SK-N-SH (cell line): ENCODE results near the gene PXK. TPM values are rescaled to one million over a fixed set of nuclear protein-coding genes. Genes with fewer than 3 reads are reported as not detected.

Source experiments
- CTCF ChIA-PET: fragments of 300-600, 350-600 bp; formaldehyde crosslinking; extraction: SDS; loops from one replicate; lab custom pipeline; 2021; lab: Yijun Ruan, JAX
- POLR2A ChIA-PET: fragments of 350-600 bp; sonication (Branson Sonifier 250); formaldehyde crosslinking; extraction: SDS; loops from one replicate; lab custom pipeline; 2020; ENCODE audit warnings: antibody characterized with exemption, inconsistent platforms; lab: Yijun Ruan, JAX
- DNase-seq: peaks from one replicate; pipeline ENCODE4 v3.0.0; 2012
- H2AFZ ChIP-seq: fragments of 200-600 bp; sonication (generic); 2 replicates; pipeline ENCODE4 v1.8.1; 2016; ENCODE audit warnings: antibody characterized with exemption, mild to moderate bottlenecking, low read depth
- H3F3A ChIP-seq: fragments of 200-600 bp; sonication (generic); replicated peaks from 2 replicates; pipeline ENCODE3; 2016; ENCODE audit warnings: antibody characterized with exemption, mild to moderate bottlenecking; ENCODE audit not compliant: insufficient read depth
- H3K27ac ChIP-seq, 2 experiments: fragments of 200-500 bp in 1 of 2; fragments of 200-600 bp in 1 of 2; sonication (Bioruptor generic) in 1 of 2; sonication (generic), shearing (Covaris generic) in 1 of 2; 2 replicates each; pipeline versions ENCODE4 v1.5.1 to v1.6.1; 2014 to 2016; ENCODE audit warnings: low read depth in 2 of 2, inconsistent platforms in 1 of 2, low read length in 1 of 2, mild to moderate bottlenecking in 1 of 2, mixed read lengths in 1 of 2
- H3K27me3 ChIP-seq: fragments of 200-600 bp; sonication (generic), shearing (Covaris generic); 2 replicates; pipeline ENCODE4 v1.6.1; 2016; ENCODE audit warnings: mixed run types; ENCODE audit not compliant: insufficient read depth
- H3K36me3 ChIP-seq, 2 experiments: fragments of 200-500 bp in 1 of 2; fragments of 200-600 bp in 1 of 2; sonication (Bioruptor generic) in 1 of 2; sonication (generic) in 1 of 2; replicated peaks in 1 of 2; 2 replicates each; pipeline versions ENCODE3 to v1.5.1; 2014 to 2016; ENCODE audit warnings: low read length in 1 of 2, mild to moderate bottlenecking in 1 of 2; ENCODE audit not compliant: insufficient read depth in 2 of 2, control insufficient read depth in 1 of 2
- H3K4me1 ChIP-seq, 2 experiments: fragments of 200-500 bp in 1 of 2; fragments of 200-600 bp in 1 of 2; sonication (Bioruptor generic) in 1 of 2; sonication (generic), shearing (Covaris generic) in 1 of 2; 2 replicates each; pipeline versions ENCODE4 v1.5.1 to v1.6.1; 2014 to 2016; ENCODE audit warnings: low read depth in 1 of 2, low read length in 1 of 2, mixed run types in 1 of 2; ENCODE audit not compliant: insufficient read depth in 2 of 2, control insufficient read depth in 1 of 2
- H3K4me2 ChIP-seq: fragments of 200-600 bp; sonication (generic), shearing (Covaris generic); 2 replicates; pipeline ENCODE4 v1.6.1; 2017; ENCODE audit warnings: mixed run types
- H3K4me3 ChIP-seq, 2 experiments: fragments of 200-500 bp in 1 of 2; fragments of 200-600 bp in 1 of 2; sonication (Bioruptor generic) in 1 of 2; sonication (generic), shearing (Covaris generic) in 1 of 2; 2 replicates each; pipeline versions ENCODE4 v1.5.1 to v1.8.1; 2014 to 2016; ENCODE audit warnings: low read depth in 2 of 2, inconsistent platforms in 1 of 2, low read length in 1 of 2, mild to moderate bottlenecking in 1 of 2, mixed read lengths in 1 of 2, moderate library complexity in 1 of 2
- H3K79me2 ChIP-seq: fragments of 200-600 bp; sonication (generic); 2 replicates; pipeline ENCODE4 v1.8.1; 2017; ENCODE audit warnings: mild to moderate bottlenecking; ENCODE audit not compliant: insufficient read depth
- H3K9ac ChIP-seq: fragments of 200-600 bp; sonication (generic); 2 replicates; pipeline ENCODE4 v1.6.1; 2017; ENCODE audit warnings: mixed run types
- H3K9me2 ChIP-seq: fragments of 200-600 bp; sonication (generic); 2 replicates; pipeline ENCODE4 v1.6.1; 2017; ENCODE audit warnings: mixed run types
- H3K9me3 ChIP-seq: fragments of 200-600 bp; sonication (generic); 2 replicates; pipeline ENCODE4 v1.6.1; 2017; ENCODE audit warnings: mixed run types, mild to moderate bottlenecking, moderate library complexity
- H4K20me1 ChIP-seq: fragments of 200-600 bp; sonication (generic); 2 replicates; pipeline ENCODE4 v1.6.1; 2017; ENCODE audit warnings: mild to moderate bottlenecking, mixed run types; ENCODE audit not compliant: insufficient read depth
- FOSL2 ChIP-seq: IDR thresholded peaks from 2 replicates; pipeline ENCODE4 v1.4.0; 2012; ENCODE audit warnings: low read depth, mild to moderate bottlenecking, moderate library complexity, borderline replicate concordance
- FOXJ3 ChIP-seq: sonication (generic); formaldehyde crosslinking; IDR thresholded peaks from 2 replicates; pipeline ENCODE4 v1.5.1; 2020; ENCODE audit warnings: mild to moderate bottlenecking, missing genetic modification reagents
- FOXM1 ChIP-seq: IDR thresholded peaks from 2 replicates; pipeline ENCODE4 v1.4.0; 2012; ENCODE audit warnings: low read depth, mild to moderate bottlenecking
- GABPA ChIP-seq: IDR thresholded peaks from 2 replicates; pipeline ENCODE4 v1.4.0; 2012; ENCODE audit warnings: low read depth, mild to moderate bottlenecking
- GATA2 ChIP-seq: sonication (generic); formaldehyde crosslinking; IDR thresholded peaks from 2 replicates; pipeline ENCODE4 v1.5.0; 2020; ENCODE audit warnings: mild to moderate bottlenecking, missing genetic modification reagents
- MEF2A ChIP-seq: IDR thresholded peaks from 2 replicates; pipeline ENCODE4 v1.4.0; 2012; ENCODE audit warnings: low read depth, borderline replicate concordance
- POLR2AphosphoS5 ChIP-seq: IDR thresholded peaks from 2 replicates; pipeline ENCODE4 v1.6.1; 2012; ENCODE audit warnings: low read depth, low read length
- RAD21 ChIP-seq: IDR thresholded peaks from 2 replicates; pipeline ENCODE4 v1.6.1; 2012; ENCODE audit warnings: mild to moderate bottlenecking, low read length
- RFX5 ChIP-seq: IDR thresholded peaks from 2 replicates; pipeline ENCODE4 v1.6.1; 2012; ENCODE audit warnings: mild to moderate bottlenecking, improper control_type of control experiment, low read length
- RXRA ChIP-seq: IDR thresholded peaks from 2 replicates; pipeline ENCODE4 v1.4.0; 2012; ENCODE audit warnings: low read depth, mild to moderate bottlenecking, borderline replicate concordance
- SMC3 ChIP-seq: IDR thresholded peaks from 2 replicates; pipeline ENCODE4 v1.6.1; 2012; ENCODE audit warnings: low read depth, low read length, improper control_type of control experiment
- TAF1 ChIP-seq: IDR thresholded peaks from 2 replicates; pipeline ENCODE4 v1.6.1; 2012; ENCODE audit warnings: low read depth, mild to moderate bottlenecking, low read length, moderate library complexity, borderline replicate concordance
- TCF12 ChIP-seq: IDR thresholded peaks from 2 replicates; pipeline ENCODE4 v1.4.0; 2012
- TEAD4 ChIP-seq: IDR thresholded peaks from 2 replicates; pipeline ENCODE4 v1.4.0; 2012; ENCODE audit warnings: mild to moderate bottlenecking, borderline replicate concordance; ENCODE audit not compliant: insufficient read depth
- WGBS: methylation state at CpG from one replicate; pipeline ENCODE4 v1.1.6; 2017; ENCODE audit warnings: low lambda C conversion rate; 5-methylcytosine and 5-hydroxymethylcytosine counted together
- polyA plus RNA-seq, 3 experiments: library from polyadenylated mRNA; depleted of rRNA; stranded (reverse); fragments of >200 nt; gene quantifications; 2 replicates each; pipeline ENCODE4 v1.2.3, GENCODE V29; 2012
- TF ChIP-seq, protein P1 (sequence below): IDR thresholded peaks from 2 replicates; pipeline ENCODE4 v1.6.1; 2012; ENCODE audit warnings: mild to moderate bottlenecking, low read depth, low read length, moderate library complexity
- TF ChIP-seq, protein P2 (sequence below): IDR thresholded peaks from 2 replicates; pipeline ENCODE4 v1.4.0; 2012; ENCODE audit warnings: low read depth
- TF ChIP-seq, protein P3 (sequence below): fragments of 200-600 bp; sonication (generic); IDR thresholded peaks from 2 replicates; pipeline ENCODE4 v1.6.1; 2017; ENCODE audit warnings: antibody characterized with exemption, mild to moderate bottlenecking, moderate library complexity
- TF ChIP-seq, protein P4 (sequence below): fragments of 150-350 bp; IDR thresholded peaks from 2 replicates; pipeline ENCODE4 v1.6.1; 2016; ENCODE audit warnings: mild to moderate bottlenecking, low read depth, low read length

Gene PXK
- polyA plus RNA-seq, 1 of the 3 experiments (the other 2 are of a cell fraction): 8.4 TPM

DNA sequence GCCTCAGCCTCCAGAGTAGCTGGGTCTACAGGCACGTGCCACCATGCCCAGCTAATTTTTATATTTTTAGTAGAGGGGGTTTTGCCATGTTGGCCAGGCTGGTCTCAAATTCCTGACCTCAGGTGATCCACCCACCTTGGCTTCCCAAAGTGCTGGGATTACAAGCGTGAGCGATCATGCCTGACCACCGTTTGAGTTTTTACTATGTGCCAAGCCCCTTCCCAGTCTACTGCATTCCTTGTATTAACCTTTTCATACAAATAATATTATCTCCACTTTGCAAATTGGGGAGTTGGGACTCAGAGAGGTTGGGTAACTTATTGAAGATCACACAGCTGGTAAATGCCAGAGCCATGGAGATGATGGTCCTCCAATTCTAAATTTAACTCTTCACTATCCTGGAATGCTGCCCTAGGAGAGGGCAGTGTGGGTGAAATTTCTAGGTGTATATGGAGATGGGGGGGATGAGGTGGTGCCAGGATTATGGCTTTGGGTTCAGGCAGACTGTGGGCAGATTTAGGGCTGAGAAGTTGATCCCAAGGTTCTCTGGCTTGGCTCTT is 1.0 kb upstream of the PXK start:
- no peaks in the 10 kb centered on the region for H4K20me1 ChIP-seq
- no peaks in the 10 kb centered on the region for H3K27me3 ChIP-seq
- peaks cover 4 to 11% of the 10 kb centered on the region in 2 experiments; a peak in 3 of 4 replicates for H3K4me1 ChIP-seq
- H3K9me2 ChIP-seq: no peaks in the 10 kb centered on the region
- H3K79me2 ChIP-seq: peaks cover 20% of the 10 kb centered on the region; the same call in 1 of the 2 replicates
- TF ChIP-seq RXRA (no peak), FOXM1 (no peak), GABPA (no peak), RAD21 (no peak), FOXJ3 (no peak), FOSL2 (no peak), TAF1 (no peak), MEF2A (no peak), TEAD4 (no peak), GATA2 (CRISPR knock-in tag) (no peak)
- TF ChIP-seq, protein P1, sequence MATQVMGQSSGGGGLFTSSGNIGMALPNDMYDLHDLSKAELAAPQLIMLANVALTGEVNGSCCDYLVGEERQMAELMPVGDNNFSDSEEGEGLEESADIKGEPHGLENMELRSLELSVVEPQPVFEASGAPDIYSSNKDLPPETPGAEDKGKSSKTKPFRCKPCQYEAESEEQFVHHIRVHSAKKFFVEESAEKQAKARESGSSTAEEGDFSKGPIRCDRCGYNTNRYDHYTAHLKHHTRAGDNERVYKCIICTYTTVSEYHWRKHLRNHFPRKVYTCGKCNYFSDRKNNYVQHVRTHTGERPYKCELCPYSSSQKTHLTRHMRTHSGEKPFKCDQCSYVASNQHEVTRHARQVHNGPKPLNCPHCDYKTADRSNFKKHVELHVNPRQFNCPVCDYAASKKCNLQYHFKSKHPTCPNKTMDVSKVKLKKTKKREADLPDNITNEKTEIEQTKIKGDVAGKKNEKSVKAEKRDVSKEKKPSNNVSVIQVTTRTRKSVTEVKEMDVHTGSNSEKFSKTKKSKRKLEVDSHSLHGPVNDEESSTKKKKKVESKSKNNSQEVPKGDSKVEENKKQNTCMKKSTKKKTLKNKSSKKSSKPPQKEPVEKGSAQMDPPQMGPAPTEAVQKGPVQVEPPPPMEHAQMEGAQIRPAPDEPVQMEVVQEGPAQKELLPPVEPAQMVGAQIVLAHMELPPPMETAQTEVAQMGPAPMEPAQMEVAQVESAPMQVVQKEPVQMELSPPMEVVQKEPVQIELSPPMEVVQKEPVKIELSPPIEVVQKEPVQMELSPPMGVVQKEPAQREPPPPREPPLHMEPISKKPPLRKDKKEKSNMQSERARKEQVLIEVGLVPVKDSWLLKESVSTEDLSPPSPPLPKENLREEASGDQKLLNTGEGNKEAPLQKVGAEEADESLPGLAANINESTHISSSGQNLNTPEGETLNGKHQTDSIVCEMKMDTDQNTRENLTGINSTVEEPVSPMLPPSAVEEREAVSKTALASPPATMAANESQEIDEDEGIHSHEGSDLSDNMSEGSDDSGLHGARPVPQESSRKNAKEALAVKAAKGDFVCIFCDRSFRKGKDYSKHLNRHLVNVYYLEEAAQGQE: no peak
- TF ChIP-seq, all 33 proteins: peak for 0
- DNase-seq: no peak
- no peak overlapping the region for H3K9ac ChIP-seq
- no peak overlapping the region for H3K4me2 ChIP-seq
- POLR2A ChIA-PET: interaction anchor here (0.9 to 1.3 kb wide), 2 partner anchors 25 to 26 kb away, joined by 3 read pairs; partner anchors contain the start of genes HTD2 and RPP14
- H3F3A ChIP-seq: peaks cover 20% of the 10 kb centered on the region
- 95% methylated on average over 4 of the region's 4 CpGs for WGBS
- CTCF ChIA-PET: interaction anchor here (0.8 to 4.9 kb wide), 2 partner anchors 25 to 160 kb away, joined by 3 to 18 read pairs; partner anchors contain the start of genes HTD2, KCTD6 and RPP14
- no peak overlapping the region for H3K4me3 ChIP-seq
- no peaks in the 10 kb centered on the region for H3K9me3 ChIP-seq
- no peaks in the 10 kb centered on the region for H3K36me3 ChIP-seq
- no peak overlapping the region for H3K27ac ChIP-seq
- no peak overlapping the region for H2AFZ ChIP-seq

DNA sequence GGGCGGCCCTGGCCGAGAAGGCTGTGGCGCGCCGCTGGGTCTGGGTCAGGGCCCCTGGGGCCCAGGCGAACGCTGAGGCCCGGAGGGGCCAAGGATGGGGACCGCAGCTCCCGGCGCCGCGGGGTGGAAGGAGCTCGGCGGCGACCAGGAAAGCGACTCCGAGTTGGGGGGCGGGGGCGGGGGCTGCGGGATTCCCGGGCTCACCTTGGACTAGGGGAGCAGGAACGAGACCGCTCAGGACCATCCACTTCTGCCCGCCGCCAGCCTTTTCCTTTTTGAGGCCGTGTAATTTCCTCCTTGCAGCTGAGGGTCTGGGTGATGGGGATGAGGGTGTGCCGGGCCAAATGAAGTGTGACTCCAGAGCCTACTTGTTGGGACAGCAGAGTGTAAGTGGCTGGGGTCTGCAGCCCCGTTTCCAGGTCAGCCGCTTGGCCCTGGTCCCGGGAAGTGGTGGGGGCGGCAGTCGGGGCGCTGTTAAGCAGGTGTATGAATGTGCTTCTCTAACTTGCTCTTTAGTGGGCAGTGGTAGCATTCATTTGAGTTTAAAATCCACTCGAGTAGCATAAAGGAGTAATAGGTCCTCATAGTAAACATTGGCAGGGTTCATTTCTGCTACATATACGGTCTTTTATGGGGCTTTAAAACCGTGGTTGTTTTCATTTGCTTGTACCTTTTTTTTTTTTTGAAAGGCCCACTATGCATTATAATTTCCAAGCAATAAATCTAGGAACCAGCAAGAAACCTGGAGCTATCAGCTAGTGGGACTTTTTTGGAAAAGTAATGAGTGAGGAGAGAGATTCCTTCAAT is 717 bp downstream of the PXK start:
- H3K9me3 ChIP-seq: no peaks in the 10 kb centered on the region
- peak overlapping the region; percentile 56; the same call in 1 of the 2 replicates for H2AFZ ChIP-seq
- peaks cover 4 to 11% of the 10 kb centered on the region in 2 experiments; a peak in 3 of 4 replicates for H3K4me1 ChIP-seq
- no peak for TF ChIP-seq TCF12
- peak; percentile 9; the same call in 1 of the 2 replicates for TF ChIP-seq SMC3
- TF ChIP-seq, protein P2, sequence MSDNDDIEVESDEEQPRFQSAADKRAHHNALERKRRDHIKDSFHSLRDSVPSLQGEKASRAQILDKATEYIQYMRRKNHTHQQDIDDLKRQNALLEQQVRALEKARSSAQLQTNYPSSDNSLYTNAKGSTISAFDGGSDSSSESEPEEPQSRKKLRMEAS: no peak
- TF ChIP-seq GATA2 (CRISPR knock-in tag): no peak
- TF ChIP-seq, protein P3, sequence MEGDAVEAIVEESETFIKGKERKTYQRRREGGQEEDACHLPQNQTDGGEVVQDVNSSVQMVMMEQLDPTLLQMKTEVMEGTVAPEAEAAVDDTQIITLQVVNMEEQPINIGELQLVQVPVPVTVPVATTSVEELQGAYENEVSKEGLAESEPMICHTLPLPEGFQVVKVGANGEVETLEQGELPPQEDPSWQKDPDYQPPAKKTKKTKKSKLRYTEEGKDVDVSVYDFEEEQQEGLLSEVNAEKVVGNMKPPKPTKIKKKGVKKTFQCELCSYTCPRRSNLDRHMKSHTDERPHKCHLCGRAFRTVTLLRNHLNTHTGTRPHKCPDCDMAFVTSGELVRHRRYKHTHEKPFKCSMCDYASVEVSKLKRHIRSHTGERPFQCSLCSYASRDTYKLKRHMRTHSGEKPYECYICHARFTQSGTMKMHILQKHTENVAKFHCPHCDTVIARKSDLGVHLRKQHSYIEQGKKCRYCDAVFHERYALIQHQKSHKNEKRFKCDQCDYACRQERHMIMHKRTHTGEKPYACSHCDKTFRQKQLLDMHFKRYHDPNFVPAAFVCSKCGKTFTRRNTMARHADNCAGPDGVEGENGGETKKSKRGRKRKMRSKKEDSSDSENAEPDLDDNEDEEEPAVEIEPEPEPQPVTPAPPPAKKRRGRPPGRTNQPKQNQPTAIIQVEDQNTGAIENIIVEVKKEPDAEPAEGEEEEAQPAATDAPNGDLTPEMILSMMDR: peak; percentile 38
- TF ChIP-seq TAF1: no peak
- no peak for TF ChIP-seq POLR2AphosphoS5
- no peak for TF ChIP-seq FOXM1
- TF ChIP-seq RFX5: no peak
- peak; percentile 59 for TF ChIP-seq RAD21
- TF ChIP-seq, protein P4, sequence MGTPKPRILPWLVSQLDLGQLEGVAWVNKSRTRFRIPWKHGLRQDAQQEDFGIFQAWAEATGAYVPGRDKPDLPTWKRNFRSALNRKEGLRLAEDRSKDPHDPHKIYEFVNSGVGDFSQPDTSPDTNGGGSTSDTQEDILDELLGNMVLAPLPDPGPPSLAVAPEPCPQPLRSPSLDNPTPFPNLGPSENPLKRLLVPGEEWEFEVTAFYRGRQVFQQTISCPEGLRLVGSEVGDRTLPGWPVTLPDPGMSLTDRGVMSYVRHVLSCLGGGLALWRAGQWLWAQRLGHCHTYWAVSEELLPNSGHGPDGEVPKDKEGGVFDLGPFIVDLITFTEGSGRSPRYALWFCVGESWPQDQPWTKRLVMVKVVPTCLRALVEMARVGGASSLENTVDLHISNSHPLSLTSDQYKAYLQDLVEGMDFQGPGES: no peak
- TF ChIP-seq, all 33 proteins: peak for 3
- no peaks in the 10 kb centered on the region for H4K20me1 ChIP-seq
- peaks cover 27% of the 10 kb centered on the region; the same call in 1 of the 2 replicates for H3K79me2 ChIP-seq
- CTCF ChIA-PET: interaction anchor here (0.6 to 4.9 kb wide), 14 partner anchors 16 to 297 kb away, joined by 3 to 24 read pairs (median 4); partner anchors contain the start of genes HTD2, KCTD6 and RPP14
- peak; percentile 68 for DNase-seq
- no peaks in the 10 kb centered on the region for H3K36me3 ChIP-seq
- peaks cover 20% of the 10 kb centered on the region for H3F3A ChIP-seq
- peak overlapping the region; percentile 92 for H3K4me2 ChIP-seq
- H3K27ac ChIP-seq: peak overlapping the region in 1 of 2 experiments; percentile 88; a peak in 1 of 4 replicates
- H3K27me3 ChIP-seq: no peaks in the 10 kb centered on the region
- no peaks in the 10 kb centered on the region for H3K9me2 ChIP-seq
- POLR2A ChIA-PET: interaction anchor here (1.6 kb wide), 1 partner anchor 28 kb away, joined by 5 read pairs; the partner anchor contains the start of genes HTD2 and RPP14
- H3K9ac ChIP-seq: peak overlapping the region; percentile 49; the same call in 1 of the 2 replicates
- peak overlapping the region; percentile 67 to 83 for H3K4me3 ChIP-seq
- WGBS: under 1% methylated on average over 15 of the region's 37 CpGs
